Testis (tissue), 2 donors: Measurements from ENCODE around the gene RAB27A.

ENCODE experiments used
- CTCF ChIP-seq, 3 experiments: fragments of 450-650 bp in 2 of 3; fragments of 200-600 bp in 1 of 3; sonication (generic) in 1 of 3; IDR thresholded peaks; one replicate each; pipeline ENCODE4 v1.5.1; 2016 to 2019; ENCODE audit warnings: antibody characterized with exemption in 3 of 3, mild to moderate bottlenecking in 2 of 3, moderate library complexity in 1 of 3
- POLR2A ChIP-seq: fragments of 450-650 bp; IDR thresholded peaks from one replicate; pipeline ENCODE4 v1.6.1; 2017; ENCODE audit warnings: antibody characterized with exemption, mild to moderate bottlenecking, moderate library complexity

GRCh38 chr15:55231455-55231854, 58.2 kb downstream of the RAB27A start:
- no peak for TF ChIP-seq CTCF (IDR thresholded peaks at IDR 0.05)
- no peak for TF ChIP-seq POLR2A
